CD14-positive monocyte (primary cell): Measurements from ENCODE around the gene TMEM175. TPM values are rescaled to one million over a fixed set of nuclear protein-coding genes. Genes with fewer than 3 reads are reported as not detected.
A peak's percentile ranks its signal among the peaks of the same experiment; 100 is the strongest.

Source experiments
- DNase-seq, 3 donors: peaks; one replicate each; pipeline ENCODE4 v3.0.0-alpha.2; 2011 to 2022
- H2AFZ ChIP-seq: 2 replicates; pipeline ENCODE4 v1.6.0; 2012; ENCODE audit warnings: mild to moderate bottlenecking, low read depth, low read length, inconsistent platforms; ENCODE audit not compliant: insufficient read depth, poor library complexity, severe bottlenecking
- H3K27ac ChIP-seq, 2 donors: 1 replicate in 1 of 2; 2 replicates in 1 of 2; pipeline ENCODE4 v1.5.1; 2012 to 2013; ENCODE audit warnings: low read length in 2 of 2, control low read depth in 1 of 2, inconsistent platforms in 1 of 2, low read depth in 1 of 2, mild to moderate bottlenecking in 1 of 2
- H3K27me3 ChIP-seq, 2 donors: one replicate each; pipeline versions ENCODE4 v1.6.0 to v1.6.1; 2011 to 2013; ENCODE audit warnings: low read length in 2 of 2; ENCODE audit not compliant: control insufficient read depth in 2 of 2, insufficient read depth in 2 of 2
- H3K36me3 ChIP-seq, 2 donors: replicated peaks in 1 of 2; 1 replicate in 1 of 2; 2 replicates in 1 of 2; pipeline versions ENCODE4 v1.5.1 to v1.6.1; 2012 to 2013; ENCODE audit warnings: low read length in 2 of 2, control low read depth in 1 of 2, inconsistent platforms in 1 of 2, mild to moderate bottlenecking in 1 of 2; ENCODE audit not compliant: insufficient read depth in 2 of 2, control insufficient read depth in 1 of 2
- H3K4me1 ChIP-seq, 2 donors: 1 replicate in 1 of 2; 2 replicates in 1 of 2; pipeline versions ENCODE4 v1.5.1 to v1.6.1; 2012 to 2013; ENCODE audit warnings: low read length in 2 of 2, control low read depth in 1 of 2, inconsistent platforms in 1 of 2, mild to moderate bottlenecking in 1 of 2, moderate library complexity in 1 of 2; ENCODE audit not compliant: insufficient read depth in 2 of 2, control insufficient read depth in 1 of 2
- H3K4me2 ChIP-seq: replicated peaks from 2 replicates; pipeline ENCODE3; 2012; ENCODE audit warnings: low read length, moderate library complexity, mild to moderate bottlenecking; ENCODE audit not compliant: poor library complexity, severe bottlenecking; ENCODE audit errors: extremely low read depth
- H3K4me3 ChIP-seq, 3 experiments: fragments of 200-600 bp in 1 of 3; sonication (generic) in 1 of 3; replicated peaks in 1 of 3; 1 replicate in 2 of 3; 2 replicates in 1 of 3; pipeline ENCODE4 v1.5.1; 2011 to 2013; ENCODE audit warnings: low read length in 3 of 3, mild to moderate bottlenecking in 3 of 3, control low read depth in 2 of 3, low read depth in 2 of 3, inconsistent platforms in 1 of 3, moderate library complexity in 1 of 3
- H3K79me2 ChIP-seq: 2 replicates; pipeline ENCODE4 v1.6.0; 2012; ENCODE audit warnings: mild to moderate bottlenecking, control low read depth, inconsistent platforms, low read length, moderate library complexity; ENCODE audit not compliant: insufficient read depth
- H3K9ac ChIP-seq: 2 replicates; pipeline ENCODE4 v1.6.0; 2017; ENCODE audit warnings: low read length, mild to moderate bottlenecking; ENCODE audit not compliant: insufficient read depth, poor library complexity, severe bottlenecking
- H3K9me3 ChIP-seq, 2 donors: replicated peaks in 1 of 2; 1 replicate in 1 of 2; 2 replicates in 1 of 2; pipeline versions ENCODE4 v1.5.1 to v1.6.1; 2012 to 2013; ENCODE audit warnings: low read length in 2 of 2, control low read depth in 1 of 2; ENCODE audit not compliant: control insufficient read depth in 1 of 2, insufficient read depth in 1 of 2
- H4K20me1 ChIP-seq: 2 replicates; pipeline ENCODE4 v1.6.0; 2012; ENCODE audit warnings: mild to moderate bottlenecking, low read length, control low read depth, moderate library complexity; ENCODE audit not compliant: insufficient read depth
- H3K27ac Mint-ChIP-seq, 7 donors: one replicate each; pipeline ENCODE4 v1.8.0; 2020; ENCODE audit warnings: mild to moderate bottlenecking in 7 of 7, mixed read lengths in 7 of 7, moderate library complexity in 6 of 7, inconsistent platforms in 2 of 7
- H3K27me3 Mint-ChIP-seq, 3 donors: one replicate each; pipeline ENCODE4 v1.8.0; 2021 to 2022; ENCODE audit warnings: low read depth in 3 of 3, mild to moderate bottlenecking in 3 of 3, mixed read lengths in 3 of 3, moderate library complexity in 3 of 3, inconsistent platforms in 1 of 3
- H3K36me3 Mint-ChIP-seq, 2 donors: one replicate each; pipeline ENCODE4 v1.8.0; 2020; ENCODE audit warnings: mixed read lengths in 2 of 2, inconsistent platforms in 1 of 2, mild to moderate bottlenecking in 1 of 2
- H3K4me1 Mint-ChIP-seq: one replicate; pipeline ENCODE4 v1.8.0; 2020; ENCODE audit warnings: mild to moderate bottlenecking, mixed read lengths
- H3K4me3 Mint-ChIP-seq, 2 donors: one replicate each; pipeline ENCODE4 v1.8.0; 2020; ENCODE audit warnings: mild to moderate bottlenecking in 2 of 2, mixed read lengths in 2 of 2, moderate library complexity in 1 of 2
- H3K9me3 Mint-ChIP-seq, 7 donors: one replicate each; pipeline ENCODE4 v1.8.0; 2020 to 2022; ENCODE audit warnings: mixed read lengths in 7 of 7, mild to moderate bottlenecking in 6 of 7, moderate library complexity in 6 of 7, inconsistent platforms in 2 of 7
- WGBS: methylation state at CpG from one replicate; pipeline ENCODE4 v1.1.5; 2013; ENCODE audit warnings: missing lambda C conversion rate; ENCODE audit not compliant: insufficient coverage; 5-methylcytosine and 5-hydroxymethylcytosine counted together
- intact Hi-C, 2 donors: fragments of 100-400 bp; cut with micrococcal nuclease; formaldehyde crosslinking; loops; one replicate each; pipeline versions ENCODE4 v1.15.0 to v1.15.1; 2023
- polyA plus RNA-seq, 3 donors: library from polyadenylated mRNA; depleted of rRNA in 1 of 3; unstranded in 2 of 3; stranded (reverse) in 1 of 3; fragments of 300-500 nt in 2 of 3; fragments of >200 nt in 1 of 3; fragmentation: Illumina TruSeq in 2 of 3; gene quantifications; 1 replicate in 2 of 3; 2 replicates in 1 of 3; pipeline ENCODE4 v1.2.3, GENCODE V29; 2012 to 2021
- TF ChIP-seq, protein P1 (sequence below): fragments of 200-600 bp; IDR thresholded peaks from one replicate; pipeline ENCODE4 v1.8.0; 2022; ENCODE audit warnings: antibody characterized with exemption, mild to moderate bottlenecking

The TMEM175 gene
- polyA plus RNA-seq, 3 donors, result 18.9 to 216 (median 20.7) TPM

DNA sequence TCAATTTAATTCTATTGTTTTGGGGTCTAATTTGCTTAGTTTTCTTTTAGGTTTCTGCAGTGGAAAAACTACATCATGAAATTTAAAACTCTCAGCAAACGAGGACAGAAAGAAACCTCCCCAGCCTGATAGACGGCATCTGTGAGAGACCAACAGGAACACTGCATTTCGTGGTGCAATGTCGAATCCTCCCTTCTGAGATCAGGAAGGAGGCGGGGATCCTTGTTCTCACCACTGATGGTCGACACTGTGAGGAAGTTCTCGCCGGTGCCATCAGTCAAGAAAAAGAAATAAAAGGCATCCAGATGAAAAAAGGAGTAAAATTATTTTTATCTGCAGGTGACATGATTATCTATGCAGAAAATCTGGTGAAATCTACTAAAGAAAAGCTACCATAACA is 16.7 kb upstream of the TMEM175 start:
- peak overlapping the region; percentile 78 to 92 (median 88) for H3K27ac Mint-ChIP-seq

DNA sequence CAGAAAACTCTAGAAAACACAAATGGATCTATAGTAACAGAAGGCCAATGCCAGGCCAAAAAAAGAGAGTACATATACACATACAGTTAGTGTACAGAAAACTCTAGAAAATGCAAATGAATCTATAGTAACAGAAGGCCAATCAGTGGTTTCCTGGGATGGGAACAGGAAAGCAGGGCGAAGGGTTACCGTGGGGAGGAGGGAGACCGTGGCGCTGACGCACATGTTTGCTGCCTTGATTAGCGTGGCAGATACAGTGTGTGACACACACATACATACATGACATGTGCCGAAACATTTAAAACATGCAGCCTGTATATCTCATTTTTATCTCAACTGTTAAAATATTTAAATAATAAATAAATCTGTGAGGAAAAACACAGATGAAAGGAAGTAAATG is 14.8 kb upstream of the TMEM175 start:
- Histone ChIP-seq H3K27me3 (no peaks in the 10 kb centered on the region), H3K36me3 (peaks cover 9 to 20% of the 10 kb centered on the region in 2 donors), H2AFZ (no peak overlapping the region), H3K9me3 (no peaks in the 10 kb centered on the region), H3K27ac (no peak overlapping the region), H3K4me2 (no peak overlapping the region), H3K79me2 (peaks cover 95% of the 10 kb centered on the region), H4K20me1 (peaks cover 100% of the 10 kb centered on the region), H3K4me1 (peaks cover 48 to 50% of the 10 kb centered on the region in 2 donors), H3K9ac (no peak overlapping the region), H3K4me3 (no peak overlapping the region)
- DNase-seq, result no peak
- no CpG with 5 or more reads among the region's 7 CpGs for WGBS
- no peak overlapping the region for H3K4me3 Mint-ChIP-seq
- H3K36me3 Mint-ChIP-seq, result peaks cover 15 to 31% of the 10 kb centered on the region in 2 donors
- H3K9me3 Mint-ChIP-seq, result peaks cover 0 to 5% (median 0%) of the 10 kb centered on the region in 7 donors
- H3K27ac Mint-ChIP-seq, result peak overlapping the region in 3 of 7 donors; percentile 2 to 57 (median 11)
- peaks cover 71% of the 10 kb centered on the region for H3K4me1 Mint-ChIP-seq
- peaks cover 0 to 2% (median 0%) of the 10 kb centered on the region in 3 donors for H3K27me3 Mint-ChIP-seq
- TF ChIP-seq, protein P1, sequence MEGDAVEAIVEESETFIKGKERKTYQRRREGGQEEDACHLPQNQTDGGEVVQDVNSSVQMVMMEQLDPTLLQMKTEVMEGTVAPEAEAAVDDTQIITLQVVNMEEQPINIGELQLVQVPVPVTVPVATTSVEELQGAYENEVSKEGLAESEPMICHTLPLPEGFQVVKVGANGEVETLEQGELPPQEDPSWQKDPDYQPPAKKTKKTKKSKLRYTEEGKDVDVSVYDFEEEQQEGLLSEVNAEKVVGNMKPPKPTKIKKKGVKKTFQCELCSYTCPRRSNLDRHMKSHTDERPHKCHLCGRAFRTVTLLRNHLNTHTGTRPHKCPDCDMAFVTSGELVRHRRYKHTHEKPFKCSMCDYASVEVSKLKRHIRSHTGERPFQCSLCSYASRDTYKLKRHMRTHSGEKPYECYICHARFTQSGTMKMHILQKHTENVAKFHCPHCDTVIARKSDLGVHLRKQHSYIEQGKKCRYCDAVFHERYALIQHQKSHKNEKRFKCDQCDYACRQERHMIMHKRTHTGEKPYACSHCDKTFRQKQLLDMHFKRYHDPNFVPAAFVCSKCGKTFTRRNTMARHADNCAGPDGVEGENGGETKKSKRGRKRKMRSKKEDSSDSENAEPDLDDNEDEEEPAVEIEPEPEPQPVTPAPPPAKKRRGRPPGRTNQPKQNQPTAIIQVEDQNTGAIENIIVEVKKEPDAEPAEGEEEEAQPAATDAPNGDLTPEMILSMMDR, result no peak
- intact Hi-C loops, result no loop called here

More for the DNA sequence above, 16.7 kb upstream of the TMEM175 start:
- TF ChIP-seq, protein P1, result no peak
- Histone ChIP-seq H3K79me2 (peaks cover 95% of the 10 kb centered on the region), H3K27me3 (no peaks in the 10 kb centered on the region), H3K9me3 (no peaks in the 10 kb centered on the region), H3K4me2 (peak overlapping the region; percentile 72), H2AFZ (no peak overlapping the region), H3K4me1 (peaks cover 39 to 40% of the 10 kb centered on the region in 2 donors), H4K20me1 (peaks cover 100% of the 10 kb centered on the region), H3K9ac (peak overlapping the region; percentile 30), H3K4me3 (peak overlapping the region; percentile 11 to 66 (median 24)), H3K27ac (peak overlapping the region in 1 of 2 donors; percentile 68), H3K36me3 (peaks cover 28 to 30% of the 10 kb centered on the region in 2 donors)
- peaks cover 0 to 3% (median 0%) of the 10 kb centered on the region in 7 donors for H3K9me3 Mint-ChIP-seq
- 0% methylated on average over 3 of the region's 8 CpGs for WGBS
- peaks cover 28 to 39% of the 10 kb centered on the region in 2 donors for H3K36me3 Mint-ChIP-seq
- H3K4me3 Mint-ChIP-seq, result peak overlapping the region; percentile 52 to 92
- intact Hi-C loops, result no loop called here
- peaks cover 54% of the 10 kb centered on the region for H3K4me1 Mint-ChIP-seq
- DNase-seq, result peak; percentile 44 to 49 (median 45)
- peaks cover 0 to 2% (median 0%) of the 10 kb centered on the region in 3 donors for H3K27me3 Mint-ChIP-seq
